NK-92 treated with Interleukin-12 subunit alpha and Interleukin-12 subunit beta, amount 100 ng/mL, for 24 hours (cell line): ENCODE data around the gene AMFR.

Experiments
- DNase-seq: peaks from one replicate; lab custom pipeline; 2025; lab: John Stamatoyannopoulos, UW

AMFR gene

GRCh38 chr16:56347166-56347565 lies 78.2 kb downstream of the AMFR start:
- DNase-seq: no peak

- DNase-seq: no peak
Measured at GRCh38 chr16:56346131-56346890, 79.0 kb downstream of the AMFR start.

GRCh38 chr16:56345406-56346050 lies 79.8 kb downstream of the AMFR start:
- no peak for DNase-seq

GRCh38 chr16:56344518-56345405 lies 80.6 kb downstream of the AMFR start:
- DNase-seq: no peak

GRCh38 chr16:56343661-56344517 lies 81.5 kb downstream of the AMFR start:
- no peak for DNase-seq

GRCh38 chr16:56341656-56342399 lies 83.5 kb downstream of the AMFR start:
- no peak for DNase-seq

- DNase-seq: no peak
Measured at GRCh38 chr16:56340864-56341365, 84.4 kb downstream of the AMFR start.

GRCh38 chr16:56340416-56340815 lies 84.9 kb downstream of the AMFR start:
- DNase-seq: no peak

GRCh38 chr16:56339431-56340195 lies 85.7 kb downstream of the AMFR start:
- DNase-seq: no peak

- no peak for DNase-seq
Measured at GRCh38 chr16:56338566-56339318, 86.6 kb downstream of the AMFR start.

GRCh38 chr16:56337858-56338325 lies 87.5 kb downstream of the AMFR start:
- no peak for DNase-seq

GRCh38 chr16:56337131-56337857 lies 88.1 kb downstream of the AMFR start:
- no peak for DNase-seq

- no peak for DNase-seq
Measured at GRCh38 chr16:56336711-56337110, 88.6 kb downstream of the AMFR start.

- no peak for DNase-seq
Measured at GRCh38 chr16:56336071-56336688, 89.2 kb downstream of the AMFR start.

- no peak for DNase-seq
Measured at GRCh38 chr16:56334761-56335160, 90.6 kb downstream of the AMFR start.

- DNase-seq: no peak
Measured at GRCh38 chr16:56332464-56333079, 92.8 kb downstream of the AMFR start.

- DNase-seq: no peak
Measured at GRCh38 chr16:56331915-56332314, 93.4 kb downstream of the AMFR start.

GRCh38 chr16:56331399-56331798 lies 93.9 kb downstream of the AMFR start:
- no peak for DNase-seq
